Liver (tissue), 3 donors: ENCODE measurements around the gene FANCM.

Source experiments
- CTCF ChIP-seq: fragments of 150-350 bp; IDR thresholded peaks from 2 replicates; pipeline ENCODE4 v1.5.1; 2017; ENCODE audit warnings: improper control_type of control experiment, low read depth, low read length; ENCODE audit not compliant: missing input control
- HNF4G ChIP-seq: IDR thresholded peaks from 2 replicates; pipeline ENCODE4 v1.6.1; 2016; ENCODE audit warnings: antibody characterized with exemption
- JUND ChIP-seq, 2 donors: IDR thresholded peaks; 2 replicates each; pipeline ENCODE4 v1.6.1; 2016; ENCODE audit warnings: antibody characterized with exemption in 2 of 2
- donor health status: healthy.
- donor health status: healthy.

DNA sequence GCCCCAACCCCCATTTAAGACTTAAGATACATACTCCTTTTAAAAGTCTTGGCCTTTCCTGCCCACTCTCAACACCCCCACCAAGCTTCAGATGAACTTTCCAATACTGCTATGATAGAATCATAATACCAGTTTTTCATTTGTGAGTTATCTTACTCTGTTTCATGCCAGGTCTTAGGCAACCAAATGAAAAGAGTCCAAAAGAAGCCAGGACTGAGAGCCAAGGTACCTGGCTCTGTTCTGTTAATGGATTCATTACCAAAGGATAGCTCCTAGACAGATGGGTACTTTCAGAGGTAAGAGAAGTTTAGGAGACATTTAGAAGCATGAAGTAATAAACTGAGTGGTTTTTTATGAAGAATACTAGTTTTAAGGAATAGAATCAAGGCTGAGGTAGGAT is 34.2 kb downstream of the FANCM start:
- TF ChIP-seq CTCF (no peak), HNF4G (no peak), JUND (IDR thresholded peaks at IDR 0.05) (no peak)
